DMS153 (cell line): ENCODE data around the gene CEACAM18.
"Not testable (repeated sequence)": the region's sequence is repeated elsewhere in the genome, so short reads cannot be mapped to it uniquely, and the experiment has no call there.

Experiments
- DNase-seq: peaks from one replicate; lab custom pipeline; 2025; lab: John Stamatoyannopoulos, UW

Gene CEACAM18

GRCh38 chr19:51493776-51494175 is 15.4 kb downstream of the CEACAM18 start:
- no peak for DNase-seq

GRCh38 chr19:51497666-51498065 is 19.3 kb downstream of the CEACAM18 start:
- no peak for DNase-seq

- DNase-seq = not testable (repeated sequence)
Measured at GRCh38 chr19:51500931-51501330, 22.6 kb downstream of the CEACAM18 start.

GRCh38 chr19:51501594-51502263 is 23.4 kb downstream of the CEACAM18 start, which contains the start of gene SIGLEC12:
Gene SIGLEC12, minus strand, starts transcription at chr19:51501800. Its CDS starts 67 bp downstream, at chr19:51501733.
- DNase-seq = no peak

- DNase-seq = no peak
Measured at GRCh38 chr19:51503286-51503817, 25.0 kb downstream of the CEACAM18 start.

- DNase-seq = no peak
Measured at GRCh38 chr19:51503896-51504295, 25.6 kb downstream of the CEACAM18 start.

GRCh38 chr19:51505904-51506303 is 27.6 kb downstream of the CEACAM18 start:
- DNase-seq = no peak

GRCh38 chr19:51507192-51507591 is 28.9 kb downstream of the CEACAM18 start:
- DNase-seq = no peak

GRCh38 chr19:51507640-51508058 is 29.3 kb downstream of the CEACAM18 start:
- no peak for DNase-seq

GRCh38 chr19:51508059-51508733 is 29.9 kb downstream of the CEACAM18 start:
- no peak for DNase-seq

- no peak for DNase-seq
Measured at GRCh38 chr19:51509823-51510660, 31.7 kb downstream of the CEACAM18 start.

- DNase-seq = no peak
Measured at GRCh38 chr19:51511353-51511752, 33.0 kb downstream of the CEACAM18 start.

- no peak for DNase-seq
Measured at GRCh38 chr19:51513968-51514367, 35.6 kb downstream of the CEACAM18 start.

GRCh38 chr19:51514866-51515481 is 36.6 kb downstream of the CEACAM18 start:
- no peak for DNase-seq

- no peak for DNase-seq
Measured at GRCh38 chr19:51520728-51521127, 42.4 kb downstream of the CEACAM18 start.

- DNase-seq = no peak
Measured at GRCh38 chr19:51521357-51521756, 43.0 kb downstream of the CEACAM18 start.

- DNase-seq = no peak
Measured at GRCh38 chr19:51521781-51522180, 43.4 kb downstream of the CEACAM18 start.

GRCh38 chr19:51524666-51525264 is 46.4 kb downstream of the CEACAM18 start:
- DNase-seq = no peak

GRCh38 chr19:51525651-51526050 is 47.3 kb downstream of the CEACAM18 start:
- no peak for DNase-seq

- no peak for DNase-seq
Measured at GRCh38 chr19:51529301-51529700, 51.0 kb downstream of the CEACAM18 start.

GRCh38 chr19:51530616-51531015 is 52.3 kb downstream of the CEACAM18 start:
- DNase-seq = no peak
